ENCODE data around the gene MINDY4. TPM values are rescaled to one million over a fixed set of nuclear protein-coding genes. Genes with fewer than 3 reads are reported as not detected.

The MINDY4 gene
- total RNA-seq, 1 experiment from 2014 or later: 7.6 TPM

GRCh38 chr7:30930621-30931020 lies 159.4 kb downstream of the MINDY4 start:
- no peak for DNase-seq (ENCODE audit: low spot score)

- peak; percentile 29 for DNase-seq (ENCODE audit: low spot score)
These were observed 160.1 kb downstream of the MINDY4 start for GRCh38 chr7:30931161-30931928.

- no peak for DNase-seq (ENCODE audit: low spot score)
These were observed 160.8 kb downstream of the MINDY4 start for GRCh38 chr7:30931929-30932540.

GRCh38 chr7:30932562-30932961 lies 161.3 kb downstream of the MINDY4 start:
- no peak for DNase-seq (ENCODE audit: low spot score)

DNA sequence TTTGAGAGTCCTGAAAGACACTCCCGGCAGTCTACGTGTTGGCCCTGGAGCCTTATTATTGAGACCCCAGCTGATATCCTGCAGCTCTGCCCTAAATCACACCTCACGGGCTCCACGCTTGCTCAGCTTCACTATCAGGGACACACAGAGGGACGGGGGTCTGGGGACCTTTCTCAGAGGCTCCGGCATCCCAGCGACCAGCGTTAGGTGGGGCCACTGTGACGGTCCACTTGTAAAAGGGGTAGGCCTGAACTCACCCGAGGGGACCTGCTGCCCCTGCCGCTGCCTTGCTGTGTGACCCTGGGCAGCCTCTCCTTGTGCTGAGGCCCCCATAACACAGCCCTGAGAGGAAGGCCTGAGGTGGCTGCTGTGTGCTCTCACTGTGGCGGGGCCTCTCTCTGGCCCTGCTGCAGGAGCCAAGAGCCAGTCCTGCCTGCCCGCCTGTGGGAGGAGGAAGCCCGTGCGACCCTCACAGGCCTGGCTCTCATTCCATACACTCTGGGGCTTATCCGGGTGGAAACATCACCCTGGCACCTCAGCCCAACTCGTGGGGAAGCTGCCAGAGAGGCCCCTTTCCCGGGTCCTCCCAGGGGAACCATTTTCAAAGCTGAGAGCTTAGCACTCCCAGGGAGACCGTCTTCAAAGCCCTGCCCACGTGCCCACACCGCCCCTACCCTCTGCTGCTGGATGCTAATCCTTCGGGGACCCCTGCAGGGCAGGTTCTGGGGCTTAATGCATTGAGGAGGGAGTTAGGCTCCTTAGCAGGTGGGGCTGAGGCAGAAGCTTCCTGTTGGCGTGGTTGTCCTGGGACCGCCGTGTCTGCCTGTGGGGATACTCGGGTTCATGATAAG lies 162.1 kb downstream of the MINDY4 start:
- DNase-seq (ENCODE audit: low spot score): no peak

DNA sequence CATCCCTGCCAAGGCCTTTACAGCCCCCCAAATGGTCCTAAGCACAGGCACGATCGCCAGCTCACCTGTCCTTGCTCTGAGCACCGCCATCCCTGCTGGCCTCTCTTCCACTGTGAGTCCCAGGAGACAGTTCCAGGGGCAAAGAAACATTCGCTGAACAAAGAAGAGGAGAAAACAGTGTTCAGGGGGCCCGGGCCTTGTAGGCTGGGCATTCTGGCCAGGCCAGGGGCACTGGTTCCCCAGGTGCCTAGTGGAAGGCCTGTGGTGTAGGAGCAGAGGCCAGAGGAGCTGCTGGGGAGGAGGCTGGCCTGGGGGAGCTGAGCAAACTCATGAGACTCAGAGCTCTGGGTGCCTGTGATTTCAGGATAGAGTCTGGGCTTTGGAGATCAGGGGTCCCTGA lies 163.0 kb downstream of the MINDY4 start:
- DNase-seq (ENCODE audit: low spot score): no peak

- DNase-seq (ENCODE audit: low spot score): no peak
These were observed 163.7 kb downstream of the MINDY4 start for GRCh38 chr7:30934732-30935568.

DNA sequence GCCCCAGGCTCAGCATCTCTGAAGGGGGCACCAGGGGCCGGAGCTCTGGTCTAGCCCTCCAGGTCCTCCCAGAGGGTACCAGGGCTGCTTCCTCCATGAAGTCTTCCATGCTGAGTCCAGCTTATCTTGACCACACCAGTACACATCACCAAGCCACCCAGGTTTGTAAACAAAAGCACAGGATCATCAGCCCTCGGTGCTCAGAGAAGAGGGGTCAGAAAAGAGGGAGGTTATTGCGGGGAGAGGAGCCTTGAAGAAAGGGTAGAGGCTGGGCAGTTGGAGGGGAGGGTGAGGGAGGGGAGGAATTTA lies 164.3 kb downstream of the MINDY4 start:
- DNase-seq (ENCODE audit: low spot score): no peak

- DNase-seq (ENCODE audit: low spot score): no peak
These were observed 165.5 kb downstream of the MINDY4 start for GRCh38 chr7:30936650-30937245.

DNA sequence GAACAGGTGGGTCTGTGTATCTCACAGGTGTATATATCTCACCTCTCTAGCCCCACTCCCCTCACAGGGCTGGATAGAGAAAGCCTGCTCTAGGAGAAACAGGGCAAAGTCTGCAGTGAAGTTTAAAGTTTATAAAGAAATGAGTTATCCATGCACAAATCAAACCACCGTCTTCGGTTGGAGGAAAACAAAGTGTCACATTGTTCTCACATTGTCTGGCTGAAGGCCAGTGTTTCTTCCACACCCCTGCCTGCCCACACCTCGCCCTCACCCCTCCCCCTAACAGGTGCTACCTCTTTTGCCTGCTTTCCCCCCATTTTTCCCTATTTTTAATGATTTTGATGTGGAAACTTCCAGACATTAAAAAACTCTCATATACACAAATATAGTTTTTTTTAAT lies 166.2 kb downstream of the MINDY4 start:
- DNase-seq (ENCODE audit: low spot score): no peak

GRCh38 chr7:30938435-30939316 lies 167.5 kb downstream of the MINDY4 start:
- peak; percentile 82 for DNase-seq (ENCODE audit: low spot score)

- DNase-seq (ENCODE audit: low spot score): no peak
These were observed 170.5 kb downstream of the MINDY4 start for GRCh38 chr7:30941582-30942323.

Other genes with a start within 250 kb of the MINDY4 start
- 122 and 139 TPM in 2 replicates for gene GARS1, start 176.5 kb upstream of the MINDY4 start, total RNA-seq (2014; rRNA removed; shearing (Covaris generic))
- gene CRHR2, start 89.0 kb upstream of the MINDY4 start, total RNA-seq (2014; rRNA removed; shearing (Covaris generic)): not detected in 2 replicates
- gene INMT, start 19.3 kb upstream of the MINDY4 start, total RNA-seq (2014; rRNA removed; shearing (Covaris generic)): not detected in 2 replicates
- 25.1 and 25.9 TPM in 2 replicates for gene AQP1, start 140.4 kb downstream of the MINDY4 start, total RNA-seq (2014; rRNA removed; shearing (Covaris generic))
- not detected in 2 replicates for gene GHRHR, start 192.5 kb downstream of the MINDY4 start, total RNA-seq (2014; rRNA removed; shearing (Covaris generic))

Measured in A172 (cell line).